Measurements from ENCODE around the gene ZNF789.

ZNF789 gene

GRCh38 chr7:99514050-99514449 lies 41.4 kb downstream of the ZNF789 start:
- DNase-seq: no peak

GRCh38 chr7:99521399-99521798 lies 48.7 kb downstream of the ZNF789 start:
- DNase-seq: no peak

GRCh38 chr7:99525713-99526440 lies 53.2 kb downstream of the ZNF789 start:
- DNase-seq: no peak

GRCh38 chr7:99531354-99531765 lies 58.7 kb downstream of the ZNF789 start:
- DNase-seq: no peak

GRCh38 chr7:99535667-99536066 lies 63.0 kb downstream of the ZNF789 start:
- DNase-seq: no peak

Measured in stimulated activated CD4-positive, alpha-beta T cell treated with anti-CD3 and anti-CD28 coated beads, Interleukin-2, amount 100 ng/mL, for 48 hours (primary cell).